GM18907 (cell line): ENCODE results near the gene PPP2R3A.
"Not testable (repeated sequence)": the region's sequence is repeated elsewhere in the genome, so short reads cannot be mapped to it uniquely, and the experiment has no call there.

Source experiments
- ATAC-seq: cut with Tn5 transposase; IDR thresholded peaks from one replicate; pipeline ENCODE4 v1.9.1; 2021; ENCODE audit warnings: mild to moderate bottlenecking, moderate library complexity; ENCODE audit not compliant: unreplicated experiment

The PPP2R3A gene

GRCh38 chr3:136146981-136147729, 181.6 kb downstream of the PPP2R3A start:
- no peak for ATAC-seq

- ATAC-seq = no peak
Observed at GRCh38 chr3:136149667-136150066, 184.1 kb downstream of the PPP2R3A start.

DNA sequence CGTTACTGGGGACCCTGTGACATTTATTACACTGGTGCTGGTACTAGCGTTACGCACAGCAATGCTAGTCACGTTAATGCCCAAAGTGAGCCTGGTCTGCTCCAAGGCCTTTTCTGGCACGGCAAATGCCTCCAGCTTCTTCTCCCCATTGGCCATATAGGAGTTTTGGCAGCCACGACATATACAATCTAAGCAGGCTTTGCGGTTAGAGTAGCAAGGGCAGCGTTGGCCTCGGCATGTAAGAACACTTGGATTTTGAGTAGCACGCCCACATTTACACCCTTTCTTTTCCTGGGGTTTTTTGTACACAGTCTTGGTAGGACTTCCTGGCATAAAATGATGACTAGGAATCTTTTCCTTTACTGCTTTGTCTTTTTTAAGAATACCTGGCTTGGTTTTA, 185.7 kb downstream of the PPP2R3A start:
- ATAC-seq = no peak

DNA sequence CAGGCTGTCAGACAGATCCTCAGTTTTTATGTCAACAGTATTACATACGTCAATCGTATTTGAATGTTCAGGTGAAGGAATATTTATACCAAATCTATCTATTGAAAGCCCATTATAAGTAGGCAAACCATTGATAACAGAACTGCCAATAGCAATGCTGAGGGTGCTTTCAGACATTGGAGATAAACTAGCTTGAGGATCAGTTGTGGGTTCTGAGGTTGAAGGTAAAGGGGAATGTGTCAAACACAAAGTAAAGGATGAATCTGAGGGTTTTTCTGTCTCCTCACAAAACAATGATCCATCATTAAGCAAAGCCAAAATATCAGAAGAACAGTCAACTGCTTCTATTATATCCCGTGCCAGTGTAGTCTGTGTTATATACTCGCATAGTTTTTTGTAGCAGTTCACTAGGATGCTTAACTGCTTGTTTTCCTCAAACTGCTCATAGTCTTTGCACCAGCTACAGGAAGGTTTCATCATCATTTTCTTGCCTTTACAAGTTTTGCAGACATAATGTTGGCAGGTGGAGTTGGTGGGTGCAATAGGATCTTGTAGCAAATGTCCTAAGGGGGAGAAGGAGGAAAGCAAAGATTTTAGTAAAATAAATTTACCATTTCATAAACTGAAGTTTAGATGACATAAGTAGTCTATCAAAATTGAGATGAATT, 186.8 kb downstream of the PPP2R3A start:
- ATAC-seq = no peak

GRCh38 chr3:136152963-136153362, 187.4 kb downstream of the PPP2R3A start:
- no peak for ATAC-seq

- no peak for ATAC-seq
Observed at GRCh38 chr3:136161516-136161915, 196.0 kb downstream of the PPP2R3A start.

DNA sequence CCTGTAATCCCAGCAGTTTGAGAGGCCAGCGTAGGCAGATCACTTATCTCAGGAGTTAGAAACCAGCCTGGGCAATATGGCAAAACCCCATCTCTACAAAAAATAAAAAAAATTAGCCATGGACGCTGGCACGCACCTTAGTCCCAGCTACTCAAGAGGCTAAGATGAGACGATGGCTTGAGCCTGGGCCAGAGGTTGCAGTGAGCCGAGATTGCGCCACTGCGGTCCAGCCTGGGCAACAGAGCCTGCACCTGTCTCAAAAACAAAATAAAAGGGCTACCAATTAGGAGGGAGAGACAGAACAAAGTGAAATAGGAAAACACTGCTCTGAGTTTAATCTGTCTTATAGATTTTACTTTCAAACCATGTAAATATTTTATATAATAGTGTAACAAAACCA, 196.8 kb downstream of the PPP2R3A start:
- ATAC-seq = no peak

DNA sequence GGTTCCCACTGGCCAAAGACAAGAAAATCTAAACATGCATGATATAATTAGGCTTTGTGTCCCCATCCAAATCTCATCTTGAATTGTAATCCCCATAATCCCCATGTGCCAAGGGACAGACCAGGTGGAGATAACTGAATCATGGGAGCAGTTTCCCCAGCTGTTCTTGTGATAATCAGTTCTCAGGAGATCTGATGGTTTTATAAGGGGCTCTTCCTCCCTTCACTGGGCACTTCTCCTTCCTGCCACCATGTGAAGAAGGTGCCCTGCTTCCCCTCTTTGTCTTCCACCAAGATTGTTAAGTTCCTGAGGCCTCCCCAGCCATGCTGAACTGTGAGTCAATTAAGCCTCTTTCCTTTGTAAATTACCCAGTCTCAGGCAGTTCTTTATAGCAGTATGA, 198.1 kb downstream of the PPP2R3A start:
- ATAC-seq = not testable (repeated sequence)

DNA sequence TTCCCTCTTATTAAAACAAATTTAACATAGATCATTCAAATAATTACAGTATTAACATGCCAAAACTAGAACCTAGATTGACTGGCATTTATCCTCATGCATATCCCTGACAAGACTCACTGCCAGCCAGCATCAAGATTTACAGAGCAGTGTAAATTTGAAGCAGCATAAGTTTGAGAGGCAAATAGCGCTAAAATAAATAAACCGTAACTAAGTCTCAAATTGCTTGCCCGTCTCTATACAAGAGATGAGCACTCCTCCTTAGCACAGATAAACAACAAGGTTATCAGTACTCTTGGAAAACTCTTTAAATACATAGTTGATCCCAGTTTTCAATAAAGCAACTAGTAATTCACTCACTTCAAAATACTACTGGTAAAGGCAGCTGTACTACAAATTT, 201.0 kb downstream of the PPP2R3A start:
- no peak for ATAC-seq

- not testable (repeated sequence) for ATAC-seq
Observed at GRCh38 chr3:136168236-136168635, 202.7 kb downstream of the PPP2R3A start.

DNA sequence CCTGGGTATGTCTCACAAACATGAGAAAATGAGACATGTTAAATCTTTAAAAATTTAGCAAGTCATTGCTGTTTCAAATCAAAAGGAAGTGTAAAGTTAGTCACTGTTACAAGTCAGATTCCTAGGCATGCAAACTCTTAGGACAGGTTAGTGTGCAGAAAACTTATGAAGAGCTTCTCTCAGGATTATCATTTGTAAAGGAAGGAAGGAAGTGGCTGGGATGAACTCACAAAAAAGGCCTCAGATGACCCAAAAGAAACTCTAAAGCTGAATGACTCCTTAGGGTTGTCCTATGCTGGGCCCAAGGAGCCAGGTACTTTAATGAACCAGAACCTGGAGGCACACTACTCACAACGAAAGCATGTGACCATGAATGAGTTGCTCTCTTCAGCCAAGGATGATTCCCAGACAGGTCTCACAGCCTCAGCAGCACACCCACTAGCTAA, 205.6 kb downstream of the PPP2R3A start:
- ATAC-seq = no peak

DNA sequence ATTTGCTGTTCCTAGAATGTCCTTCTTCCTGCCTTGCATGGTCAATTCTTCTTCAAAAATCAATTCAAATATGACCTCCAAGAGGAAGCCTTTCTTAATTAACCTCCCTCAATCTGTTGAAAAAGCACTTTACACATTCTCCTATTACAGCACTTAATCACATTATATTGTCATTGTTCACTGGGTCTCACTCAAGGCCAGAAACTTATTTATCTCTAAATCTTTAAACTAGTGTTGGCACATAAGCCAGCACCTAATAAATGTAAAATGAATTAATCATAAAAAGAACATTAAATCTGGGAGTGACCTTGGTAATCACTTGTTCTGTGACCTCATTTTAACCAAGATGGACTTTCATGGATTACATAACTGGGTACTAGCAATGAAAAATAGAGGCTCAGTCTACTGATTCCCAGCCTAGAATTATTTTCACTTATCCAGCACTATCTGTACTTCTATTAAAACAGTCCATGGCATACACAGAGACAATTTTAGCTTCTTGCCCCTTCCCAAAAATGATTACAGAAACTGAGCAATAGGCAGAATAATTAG, 208.5 kb downstream of the PPP2R3A start:
- ATAC-seq = no peak

- ATAC-seq = no peak
Observed at GRCh38 chr3:136177876-136178275, 212.3 kb downstream of the PPP2R3A start.

- ATAC-seq = no peak
Observed at GRCh38 chr3:136181741-136182140, 216.2 kb downstream of the PPP2R3A start.

- no peak for ATAC-seq
Observed at GRCh38 chr3:136184703-136185102, 219.2 kb downstream of the PPP2R3A start.

DNA sequence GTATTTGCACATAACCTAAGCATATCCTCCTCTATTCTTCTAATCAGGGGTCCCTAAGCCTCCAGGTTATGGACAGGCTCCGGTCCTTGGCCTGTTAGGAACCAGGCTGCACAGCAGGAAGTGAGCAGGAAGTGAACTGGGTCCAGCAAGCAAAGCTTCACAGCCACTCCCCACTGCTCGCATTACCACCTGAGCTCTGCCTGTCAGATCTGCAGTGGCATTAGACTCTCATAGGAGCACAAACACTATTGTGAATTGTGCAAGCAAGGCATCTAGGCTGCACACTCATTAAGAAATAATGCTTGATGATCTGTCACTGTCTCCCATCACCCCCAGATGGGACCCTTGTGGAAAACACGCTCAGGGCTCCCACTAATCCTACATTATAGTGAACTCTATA, 220.8 kb downstream of the PPP2R3A start:
- ATAC-seq = no peak

DNA sequence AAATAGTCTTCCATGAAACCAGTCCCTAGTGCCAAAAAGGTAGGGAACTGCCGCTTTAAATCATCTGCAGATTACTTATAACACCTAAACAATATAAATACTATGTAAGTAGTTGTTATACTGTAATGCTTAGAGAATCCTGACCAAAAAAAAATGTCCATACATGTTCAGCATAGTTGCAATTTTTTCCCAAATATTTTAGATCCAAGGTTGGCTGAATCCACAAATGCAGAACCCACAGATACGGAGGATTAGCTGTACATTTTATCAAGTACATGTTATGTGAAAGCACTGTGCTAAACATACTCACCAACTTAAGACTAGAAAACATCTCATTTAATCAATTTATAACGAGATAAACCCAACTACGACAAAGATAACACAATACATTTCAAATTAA, 221.3 kb downstream of the PPP2R3A start:
- no peak for ATAC-seq

DNA sequence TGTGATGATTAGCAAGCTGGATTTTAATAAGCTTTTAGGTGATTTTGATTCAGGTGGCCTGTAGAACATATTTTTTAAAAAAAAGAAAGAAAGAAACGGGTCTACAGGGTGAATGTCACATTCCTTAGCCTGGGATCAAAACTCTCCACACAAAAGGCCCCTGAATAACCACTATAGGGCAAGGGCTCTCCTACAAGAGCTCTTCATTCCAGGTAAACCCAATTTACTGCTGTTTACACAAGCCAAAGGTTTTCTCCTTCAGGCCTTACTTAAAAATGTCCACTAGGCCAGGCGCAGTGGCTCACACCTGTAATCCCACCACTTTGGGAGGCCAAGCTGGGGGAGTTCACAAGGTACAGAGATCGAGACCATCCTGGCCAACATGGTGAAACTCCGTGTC, 222.3 kb downstream of the PPP2R3A start:
- ATAC-seq = no peak

DNA sequence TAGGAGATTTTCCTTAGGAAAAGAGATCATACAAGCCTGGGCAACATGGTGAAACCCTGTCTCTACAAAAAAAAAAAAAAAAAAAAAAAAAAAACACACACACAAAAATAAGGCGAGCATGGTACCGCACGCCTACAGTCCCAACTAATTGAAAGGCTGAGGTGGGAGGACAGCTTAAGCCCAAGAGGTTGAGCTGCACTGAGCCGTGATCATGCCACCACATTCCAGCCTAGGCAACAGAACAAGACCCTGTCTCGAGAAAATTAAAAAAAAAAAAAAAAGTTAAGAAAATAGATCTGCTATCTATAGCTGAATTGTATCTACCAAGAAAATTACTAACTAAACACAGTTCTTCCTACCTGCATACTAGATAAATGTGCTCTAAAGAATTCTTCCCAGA, 223.5 kb downstream of the PPP2R3A start:
- no peak for ATAC-seq

DNA sequence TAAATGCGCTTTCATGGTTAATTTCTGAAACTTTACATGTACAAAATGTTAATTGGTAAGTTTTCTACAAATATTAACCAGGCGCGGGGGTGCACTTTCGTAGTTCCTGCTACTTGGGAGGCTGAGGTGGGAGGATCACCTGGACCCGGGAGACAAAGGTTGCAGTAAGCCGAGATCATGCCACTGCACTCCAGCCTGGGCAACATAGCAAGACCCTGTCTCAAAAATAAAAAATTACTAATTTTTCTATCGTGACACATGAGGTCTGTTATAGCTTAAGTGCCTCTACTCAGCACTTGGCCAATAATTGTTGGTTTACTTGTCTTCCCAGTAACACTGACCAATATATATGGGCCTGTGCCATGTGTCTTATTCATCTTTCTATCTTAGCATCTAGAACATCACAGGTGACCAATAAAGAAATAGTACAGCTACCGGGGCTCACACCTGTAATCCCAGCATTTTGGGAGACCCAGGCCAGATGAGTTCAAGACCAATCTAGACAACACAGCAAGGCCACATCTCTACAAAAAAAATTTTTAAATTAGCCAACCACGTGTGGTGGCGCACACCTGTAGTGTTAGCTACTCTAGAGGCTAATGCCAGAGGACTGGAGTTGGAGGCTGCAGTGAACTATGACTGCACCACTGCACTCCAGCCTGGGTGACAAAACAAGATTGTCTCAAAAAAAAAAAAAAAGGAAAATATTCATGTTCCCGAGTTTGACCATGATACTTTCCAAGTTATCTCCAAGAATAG, 224.5 kb downstream of the PPP2R3A start:
- no peak for ATAC-seq

- ATAC-seq = not testable (repeated sequence)
Observed at GRCh38 chr3:136192195-136192594, 226.7 kb downstream of the PPP2R3A start.
